Activated T-cell treated with anti-CD3 and anti-CD28 coated beads, Interleukin-2, amount 50 U/mL, for 48 hours (primary cell): Measurements from ENCODE around the gene AAK1.
A peak's percentile ranks its signal among the peaks of the same experiment; 100 is the strongest.
"Not testable (repeated sequence)": the region's sequence is repeated elsewhere in the genome, so short reads cannot be mapped to it uniquely, and the experiment has no call there.

Experiments
- DNase-seq, 2 experiments: peaks; one replicate each; pipeline ENCODE4 v3.0.0-alpha.2; 2020

AAK1 gene

GRCh38 chr2:69567157-69567908, 76.2 kb downstream of the AAK1 start:
- no peak for DNase-seq

GRCh38 chr2:69566669-69567068, 76.9 kb downstream of the AAK1 start:
- no peak for DNase-seq

- DNase-seq: peak; percentile 83
These were observed 78.1 kb downstream of the AAK1 start for GRCh38 chr2:69565431-69565839.

GRCh38 chr2:69564604-69565003, 78.9 kb downstream of the AAK1 start:
- DNase-seq: no peak

GRCh38 chr2:69563021-69563420, 80.5 kb downstream of the AAK1 start:
- no peak for DNase-seq

- DNase-seq: no peak
These were observed 82.4 kb downstream of the AAK1 start for GRCh38 chr2:69561101-69561500.

GRCh38 chr2:69560147-69560482, 83.4 kb downstream of the AAK1 start:
- no peak for DNase-seq

GRCh38 chr2:69559442-69560146, 83.9 kb downstream of the AAK1 start:
- DNase-seq: no peak

- DNase-seq: no peak
These were observed 87.5 kb downstream of the AAK1 start for GRCh38 chr2:69556008-69556407.

- no peak for DNase-seq
These were observed 88.6 kb downstream of the AAK1 start for GRCh38 chr2:69554981-69555380.

GRCh38 chr2:69554568-69554967, 89.0 kb downstream of the AAK1 start:
- DNase-seq: no peak

GRCh38 chr2:69553991-69554390, 89.5 kb downstream of the AAK1 start:
- no peak for DNase-seq

GRCh38 chr2:69550511-69550910, 93.0 kb downstream of the AAK1 start:
- DNase-seq: not testable (repeated sequence)

GRCh38 chr2:69549421-69549820, 94.1 kb downstream of the AAK1 start:
- no peak for DNase-seq

GRCh38 chr2:69547984-69548715, 95.4 kb downstream of the AAK1 start:
- DNase-seq: no peak

GRCh38 chr2:69546646-69547045, 96.9 kb downstream of the AAK1 start:
- DNase-seq: no peak

GRCh38 chr2:69545477-69545932, 98.0 kb downstream of the AAK1 start:
- no peak for DNase-seq

- DNase-seq: no peak
These were observed 98.6 kb downstream of the AAK1 start for GRCh38 chr2:69544951-69545350.

- DNase-seq: no peak
These were observed 104.0 kb downstream of the AAK1 start for GRCh38 chr2:69539549-69539908.

GRCh38 chr2:69538872-69539548, 104.5 kb downstream of the AAK1 start:
- DNase-seq: no peak

GRCh38 chr2:69538249-69538648, 105.3 kb downstream of the AAK1 start:
- no peak for DNase-seq

- no peak for DNase-seq
These were observed 107.7 kb downstream of the AAK1 start for GRCh38 chr2:69535817-69536241.

GRCh38 chr2:69531186-69531585, 112.4 kb downstream of the AAK1 start:
- DNase-seq: no peak
